Neural cell (in vitro differentiated cells): ENCODE results near the gene GFRA1. TPM values are rescaled to one million over a fixed set of nuclear protein-coding genes. Genes with fewer than 3 reads are reported as not detected.

ENCODE experiments used
- H2AFZ ChIP-seq: fragments of 200-600, 300-800 bp; sonication (generic), shearing (Covaris generic); 2 replicates; pipeline ENCODE4 v1.6.0; 2014; ENCODE audit warnings: low read depth, mild to moderate bottlenecking, antibody characterized with exemption, low read length, moderate library complexity
- H3F3A ChIP-seq: fragments of 200-600 bp; shearing (Covaris generic); 2 replicates; pipeline ENCODE4 v1.6.1; 2016; ENCODE audit warnings: mild to moderate bottlenecking, moderate library complexity, mixed read lengths, antibody characterized with exemption, low read length; ENCODE audit not compliant: insufficient read depth, poor library complexity, severe bottlenecking
- H3K27ac ChIP-seq: fragments of 200-600, 300-800 bp; sonication (generic), shearing (Covaris generic); 2 replicates; pipeline ENCODE4 v1.5.1; 2014; ENCODE audit warnings: mild to moderate bottlenecking, low read length, moderate library complexity
- H3K27me3 ChIP-seq: fragments of 300-800, 200-600 bp; sonication (generic), shearing (Covaris generic); 2 replicates; pipeline ENCODE4 v1.6.0; 2014; ENCODE audit warnings: mild to moderate bottlenecking, low read depth, low read length, moderate library complexity; ENCODE audit not compliant: insufficient read depth
- H3K36me3 ChIP-seq: fragments of 300-800, 200-600 bp; sonication (generic), shearing (Covaris generic); 2 replicates; pipeline ENCODE4 v1.5.1; 2014; ENCODE audit warnings: mild to moderate bottlenecking, antibody characterized with exemption, low read length, moderate library complexity; ENCODE audit not compliant: insufficient read depth
- H3K4me2 ChIP-seq: fragments of 300-800, 200-600 bp; sonication (generic), shearing (Covaris generic); 2 replicates; pipeline ENCODE4 v1.6.0; 2014; ENCODE audit warnings: mild to moderate bottlenecking, low read length
- H3K4me3 ChIP-seq: fragments of 300-800, 200-600 bp; sonication (generic), shearing (Covaris generic); 2 replicates; pipeline ENCODE4 v1.5.1; 2014; ENCODE audit warnings: mild to moderate bottlenecking, low read length, moderate library complexity
- H3K79me2 ChIP-seq: fragments of 200-600 bp; shearing (Covaris generic); replicated peaks from 2 replicates; pipeline ENCODE4 v1.6.0; 2014; ENCODE audit warnings: mild to moderate bottlenecking, low read length, moderate library complexity; ENCODE audit not compliant: insufficient read depth
- H3K9ac ChIP-seq: fragments of 300-800, 200-600 bp; sonication (generic), shearing (Covaris generic); 2 replicates; pipeline ENCODE4 v1.6.1; 2016; ENCODE audit warnings: mild to moderate bottlenecking, low read length, mixed read lengths
- H3K9me2 ChIP-seq: fragments of 200-600 bp; shearing (Covaris generic); 2 replicates; pipeline ENCODE4 v1.6.1; 2016; ENCODE audit warnings: mild to moderate bottlenecking, low read length, mixed read lengths; ENCODE audit not compliant: insufficient read depth
- H3K9me3 ChIP-seq: fragments of 200-600, 300-800 bp; sonication (generic), shearing (Covaris generic); 2 replicates; pipeline ENCODE4 v1.6.1; 2016; ENCODE audit warnings: mild to moderate bottlenecking, mixed run types, low read length, moderate library complexity, mixed read lengths
- H4K20me1 ChIP-seq: fragments of 200-600 bp; shearing (Covaris generic); 2 replicates; pipeline ENCODE4 v1.6.1; 2016; ENCODE audit warnings: mild to moderate bottlenecking, mixed run types; ENCODE audit not compliant: insufficient read depth
- EP300 ChIP-seq: fragments of 450-650 bp; conservative IDR thresholded peaks from 2 replicates; pipeline ENCODE4 v1.6.1; 2014; ENCODE audit warnings: antibody characterized with exemption, mild to moderate bottlenecking, moderate library complexity; ENCODE audit not compliant: poor library complexity, severe bottlenecking
- EZH2 ChIP-seq: fragments of 200-600, 300-800 bp; shearing (Covaris generic), sonication (generic); IDR thresholded peaks from 2 replicates; pipeline ENCODE4 v1.6.1; 2014; ENCODE audit warnings: antibody characterized with exemption, low read length, borderline replicate concordance, mild to moderate bottlenecking; ENCODE audit not compliant: insufficient read depth, poor library complexity, severe bottlenecking
- MXI1 ChIP-seq: fragments of 450-650 bp; conservative IDR thresholded peaks from 2 replicates; pipeline ENCODE4 v1.6.1; 2014; ENCODE audit warnings: antibody characterized with exemption, mild to moderate bottlenecking; ENCODE audit not compliant: poor library complexity, severe bottlenecking
- POLR2AphosphoS5 ChIP-seq: IDR thresholded peaks from 2 replicates; pipeline ENCODE4 v1.6.1; 2012
- RAD21 ChIP-seq: fragments of 450-650 bp; conservative IDR thresholded peaks from 2 replicates; pipeline ENCODE4 v1.6.1; 2014; ENCODE audit warnings: antibody characterized with exemption, mild to moderate bottlenecking, moderate library complexity
- REST ChIP-seq: IDR thresholded peaks from 2 replicates; pipeline ENCODE4 v1.6.1; 2012; ENCODE audit warnings: borderline replicate concordance
- SMC3 ChIP-seq: fragments of 450-650 bp; conservative IDR thresholded peaks from 2 replicates; pipeline ENCODE4 v1.6.1; 2014; ENCODE audit warnings: antibody characterized with exemption, mild to moderate bottlenecking, moderate library complexity; ENCODE audit not compliant: poor library complexity
- TAF1 ChIP-seq: IDR thresholded peaks from 2 replicates; pipeline ENCODE4 v1.6.1; 2012; ENCODE audit warnings: low read depth
- polyA plus RNA-seq: library from polyadenylated mRNA; depleted of rRNA; stranded (reverse); fragments of >200 nt; gene quantifications from 2 replicates; pipeline ENCODE4 v1.2.3, GENCODE V29; 2014
- TF ChIP-seq, protein P1 (sequence below): fragments of 450-650 bp; IDR thresholded peaks from 2 replicates; pipeline ENCODE4 v1.5.1; 2014; ENCODE audit warnings: antibody characterized with exemption, mild to moderate bottlenecking, moderate library complexity; ENCODE audit not compliant: poor library complexity, severe bottlenecking

GFRA1 gene
- polyA plus RNA-seq, 1 donor from 2014 or later: 2.3 TPM

- no peaks in the 10 kb centered on the region for H3K36me3 ChIP-seq
- H3K79me2 ChIP-seq: no peaks in the 10 kb centered on the region
- H3K9ac ChIP-seq: no peak overlapping the region
- no peak overlapping the region for H2AFZ ChIP-seq
- H3K9me3 ChIP-seq: no peaks in the 10 kb centered on the region
- no peaks in the 10 kb centered on the region for H4K20me1 ChIP-seq
- no peaks in the 10 kb centered on the region for H3F3A ChIP-seq
- H3K9me2 ChIP-seq: no peaks in the 10 kb centered on the region
- no peak for TF ChIP-seq REST
- no peak for TF ChIP-seq EZH2
- no peak for TF ChIP-seq TAF1
- TF ChIP-seq EP300: no peak
- TF ChIP-seq, protein P1, sequence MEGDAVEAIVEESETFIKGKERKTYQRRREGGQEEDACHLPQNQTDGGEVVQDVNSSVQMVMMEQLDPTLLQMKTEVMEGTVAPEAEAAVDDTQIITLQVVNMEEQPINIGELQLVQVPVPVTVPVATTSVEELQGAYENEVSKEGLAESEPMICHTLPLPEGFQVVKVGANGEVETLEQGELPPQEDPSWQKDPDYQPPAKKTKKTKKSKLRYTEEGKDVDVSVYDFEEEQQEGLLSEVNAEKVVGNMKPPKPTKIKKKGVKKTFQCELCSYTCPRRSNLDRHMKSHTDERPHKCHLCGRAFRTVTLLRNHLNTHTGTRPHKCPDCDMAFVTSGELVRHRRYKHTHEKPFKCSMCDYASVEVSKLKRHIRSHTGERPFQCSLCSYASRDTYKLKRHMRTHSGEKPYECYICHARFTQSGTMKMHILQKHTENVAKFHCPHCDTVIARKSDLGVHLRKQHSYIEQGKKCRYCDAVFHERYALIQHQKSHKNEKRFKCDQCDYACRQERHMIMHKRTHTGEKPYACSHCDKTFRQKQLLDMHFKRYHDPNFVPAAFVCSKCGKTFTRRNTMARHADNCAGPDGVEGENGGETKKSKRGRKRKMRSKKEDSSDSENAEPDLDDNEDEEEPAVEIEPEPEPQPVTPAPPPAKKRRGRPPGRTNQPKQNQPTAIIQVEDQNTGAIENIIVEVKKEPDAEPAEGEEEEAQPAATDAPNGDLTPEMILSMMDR: no peak
- no peak for TF ChIP-seq RAD21
- no peak for TF ChIP-seq SMC3
- no peak for TF ChIP-seq POLR2AphosphoS5
- TF ChIP-seq MXI1: no peak
- no peak overlapping the region for H3K4me2 ChIP-seq
- H3K4me3 ChIP-seq: no peak overlapping the region
- H3K27ac ChIP-seq: no peak overlapping the region
- H3K27me3 ChIP-seq: no peaks in the 10 kb centered on the region
These were observed 188.8 kb downstream of the GFRA1 start for GRCh38 chr10:116084161-116084560.

GRCh38 chr10:116083226-116083762, 189.7 kb downstream of the GFRA1 start:
- Histone ChIP-seq H3K79me2 (no peaks in the 10 kb centered on the region), H3K27me3 (no peaks in the 10 kb centered on the region), H4K20me1 (no peaks in the 10 kb centered on the region), H3K9me3 (no peaks in the 10 kb centered on the region), H3F3A (no peaks in the 10 kb centered on the region), H3K9ac (no peak overlapping the region), H3K4me2 (no peak overlapping the region), H3K4me3 (no peak overlapping the region), H3K27ac (no peak overlapping the region), H2AFZ (no peak overlapping the region), H3K36me3 (no peaks in the 10 kb centered on the region), H3K9me2 (no peaks in the 10 kb centered on the region)
- no peak for TF ChIP-seq SMC3

DNA sequence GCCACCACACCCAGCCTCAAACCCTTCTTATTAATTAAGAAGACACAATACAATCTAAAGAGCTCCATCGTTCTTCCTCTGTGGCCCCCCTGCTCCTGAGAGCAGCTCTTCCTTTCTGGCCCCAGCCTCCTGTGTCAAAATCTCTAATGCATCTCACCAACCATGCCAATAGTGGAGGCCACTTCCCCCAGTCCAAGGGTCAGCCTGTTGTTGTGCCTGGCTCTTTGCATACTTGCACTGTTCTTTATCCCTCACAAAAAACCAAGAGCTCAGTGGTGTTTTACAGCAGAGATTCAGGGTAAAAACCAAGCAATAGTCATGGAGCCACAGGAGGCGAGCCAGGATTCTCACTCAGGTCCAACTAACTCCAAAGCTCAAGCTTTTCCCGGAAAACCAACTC, 190.2 kb downstream of the GFRA1 start:
- no peak for TF ChIP-seq EP300
- TF ChIP-seq REST: no peak
- TF ChIP-seq MXI1: no peak
- H3K4me2 ChIP-seq: no peak overlapping the region
- no peaks in the 10 kb centered on the region for H3K9me3 ChIP-seq
- no peak overlapping the region for H2AFZ ChIP-seq
- no peaks in the 10 kb centered on the region for H3K27me3 ChIP-seq
- no peaks in the 10 kb centered on the region for H4K20me1 ChIP-seq
- H3K79me2 ChIP-seq: no peaks in the 10 kb centered on the region
- H3K9ac ChIP-seq: no peak overlapping the region
- H3K27ac ChIP-seq: no peak overlapping the region
- no peaks in the 10 kb centered on the region for H3K36me3 ChIP-seq
- H3K9me2 ChIP-seq: no peaks in the 10 kb centered on the region
- no peak overlapping the region for H3K4me3 ChIP-seq
- no peaks in the 10 kb centered on the region for H3F3A ChIP-seq
